Measurements from ENCODE around the gene PLA2G4E. TPM values are rescaled to one million over a fixed set of nuclear protein-coding genes. Genes with fewer than 3 reads are reported as not detected.
A peak's percentile ranks its signal among the peaks of the same experiment; 100 is the strongest.

PLA2G4E gene
- total RNA-seq, 4 donors from 2014 or later, result not detected

DNA sequence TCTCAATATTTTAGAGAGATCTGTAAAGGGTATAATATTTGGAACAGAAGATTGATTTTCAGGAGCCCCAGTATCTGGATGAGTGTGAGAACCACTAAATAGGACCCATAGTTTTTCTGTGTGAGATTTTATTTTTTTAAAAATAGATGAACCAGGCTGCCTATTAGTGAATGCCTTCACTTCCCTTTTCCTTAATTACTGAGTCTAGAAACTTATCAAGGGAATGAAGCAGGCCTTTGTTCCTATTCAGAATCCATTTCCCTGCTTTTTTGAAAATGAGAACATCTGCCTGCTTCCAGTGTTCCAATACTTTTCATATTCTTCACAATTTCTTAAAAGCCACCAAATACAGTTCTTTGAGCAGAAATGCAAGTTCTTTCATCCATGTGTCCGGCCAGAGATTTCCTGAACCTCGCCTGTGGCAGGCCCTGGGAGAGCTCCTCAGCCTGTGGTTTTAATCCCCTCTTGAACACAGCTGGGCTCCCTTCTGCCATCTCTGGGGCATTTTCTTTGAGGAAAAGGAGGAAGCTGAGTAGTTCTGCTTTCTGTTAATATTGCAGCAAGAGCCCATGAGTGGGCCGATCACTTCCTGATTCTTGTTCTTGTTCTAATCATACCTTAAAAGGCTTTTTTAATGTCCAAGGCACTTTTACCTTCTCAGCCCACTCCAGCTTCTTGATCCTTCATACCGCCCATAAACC, 53.2 kb downstream of the PLA2G4E start:
- Histone ChIP-seq H3K27me3 (no peaks in the 10 kb centered on the region), H3K4me1 (peaks cover 49 to 62% (median 53%) of the 10 kb centered on the region in 4 donors), H3K36me3 (no peaks in the 10 kb centered on the region), H3K4me3 (no peak overlapping the region), H3K27ac (replicated peaks in 1 of 4) (peak overlapping the region; percentile 23 to 57 (median 47)), H3K9me3 (no peaks in the 10 kb centered on the region)
- TF ChIP-seq POLR2A (IDR thresholded peaks at IDR 0.05; ENCODE audit: low read depth) (no peak), EP300 (IDR thresholded peaks at IDR 0.05) (no peak), POLR2AphosphoS5 (IDR thresholded peaks at IDR 0.05) (no peak)
- TF ChIP-seq, protein P1, sequence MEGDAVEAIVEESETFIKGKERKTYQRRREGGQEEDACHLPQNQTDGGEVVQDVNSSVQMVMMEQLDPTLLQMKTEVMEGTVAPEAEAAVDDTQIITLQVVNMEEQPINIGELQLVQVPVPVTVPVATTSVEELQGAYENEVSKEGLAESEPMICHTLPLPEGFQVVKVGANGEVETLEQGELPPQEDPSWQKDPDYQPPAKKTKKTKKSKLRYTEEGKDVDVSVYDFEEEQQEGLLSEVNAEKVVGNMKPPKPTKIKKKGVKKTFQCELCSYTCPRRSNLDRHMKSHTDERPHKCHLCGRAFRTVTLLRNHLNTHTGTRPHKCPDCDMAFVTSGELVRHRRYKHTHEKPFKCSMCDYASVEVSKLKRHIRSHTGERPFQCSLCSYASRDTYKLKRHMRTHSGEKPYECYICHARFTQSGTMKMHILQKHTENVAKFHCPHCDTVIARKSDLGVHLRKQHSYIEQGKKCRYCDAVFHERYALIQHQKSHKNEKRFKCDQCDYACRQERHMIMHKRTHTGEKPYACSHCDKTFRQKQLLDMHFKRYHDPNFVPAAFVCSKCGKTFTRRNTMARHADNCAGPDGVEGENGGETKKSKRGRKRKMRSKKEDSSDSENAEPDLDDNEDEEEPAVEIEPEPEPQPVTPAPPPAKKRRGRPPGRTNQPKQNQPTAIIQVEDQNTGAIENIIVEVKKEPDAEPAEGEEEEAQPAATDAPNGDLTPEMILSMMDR (IDR thresholded peaks at IDR 0.05), result no peak
- DNase-seq (ENCODE audit: extremely low spot score), result no peak
- intact Hi-C loops (cut with DNase I), result no loop called here
- WGBS, result 69% methylated on average over 4 of the region's 4 CpGs

DNA sequence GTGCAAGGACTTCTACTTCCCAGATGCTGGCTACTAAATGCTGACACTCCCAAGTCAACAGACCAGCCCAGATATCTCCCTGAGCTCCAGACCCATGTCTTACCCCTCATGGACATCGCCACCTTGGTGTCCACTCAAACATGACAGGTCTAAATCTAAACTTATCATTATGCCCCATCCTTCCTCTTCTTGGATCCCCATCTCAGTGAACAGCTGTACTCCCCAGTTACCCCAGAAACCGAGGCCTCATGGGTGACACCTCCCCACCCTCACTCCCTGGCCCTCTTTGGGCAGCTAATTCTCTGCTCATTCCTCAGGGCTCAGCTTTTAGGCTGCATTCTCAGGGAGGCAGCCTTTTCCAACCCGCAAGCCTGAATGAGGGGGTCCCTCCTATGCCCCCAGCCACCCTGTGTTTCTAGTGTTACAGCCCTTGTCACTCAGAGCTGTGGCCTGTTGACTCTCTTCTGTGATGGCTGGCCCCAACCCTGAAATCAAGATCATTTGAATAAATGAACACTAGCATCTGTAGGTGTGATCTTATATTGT, 53.8 kb downstream of the PLA2G4E start:
- WGBS, result 90% methylated on average over 3 of the region's 3 CpGs
- TF ChIP-seq POLR2AphosphoS5 (IDR thresholded peaks at IDR 0.05), result no peak
- TF ChIP-seq, protein P1 (IDR thresholded peaks at IDR 0.05), result no peak
- TF ChIP-seq EP300 (IDR thresholded peaks at IDR 0.05), result no peak
- no peak for TF ChIP-seq POLR2A (IDR thresholded peaks at IDR 0.05; ENCODE audit: low read depth)
- Histone ChIP-seq H3K4me3 (no peak overlapping the region), H3K4me1 (peaks cover 50 to 64% (median 53%) of the 10 kb centered on the region in 4 donors), H3K9me3 (no peaks in the 10 kb centered on the region), H3K27ac (replicated peaks in 1 of 4) (peak overlapping the region; percentile 23 to 57 (median 47)), H3K27me3 (no peaks in the 10 kb centered on the region), H3K36me3 (no peaks in the 10 kb centered on the region)
- intact Hi-C loops (cut with DNase I), result no loop called here
- DNase-seq (ENCODE audit: extremely low spot score), result no peak

GRCh38 chr15:41966414-41966812, 54.4 kb downstream of the PLA2G4E start:
- no peaks in the 10 kb centered on the region for H3K9me3 ChIP-seq
- H3K27me3 ChIP-seq, result no peaks in the 10 kb centered on the region
- WGBS, result 100% methylated on average over 3 of the region's 4 CpGs
- peak overlapping the region in 2 of 4 donors; percentile 56 to 57 for H3K27ac ChIP-seq (replicated peaks in 1 of 4)
- H3K36me3 ChIP-seq, result no peaks in the 10 kb centered on the region
- intact Hi-C loops (cut with DNase I), result no loop called here
- H3K4me1 ChIP-seq, result peaks cover 49 to 63% (median 51%) of the 10 kb centered on the region in 4 donors
- TF ChIP-seq EP300 (IDR thresholded peaks at IDR 0.05) (no peak), POLR2AphosphoS5 (IDR thresholded peaks at IDR 0.05) (no peak), POLR2A (IDR thresholded peaks at IDR 0.05; ENCODE audit: low read depth) (no peak)
- TF ChIP-seq, protein P1 (IDR thresholded peaks at IDR 0.05), result no peak
- H3K4me3 ChIP-seq, result no peak overlapping the region
- no peak for DNase-seq (ENCODE audit: extremely low spot score)

GRCh38 chr15:41965441-41966413, 55.1 kb downstream of the PLA2G4E start:
- Histone ChIP-seq H3K27me3 (no peaks in the 10 kb centered on the region), H3K9me3 (no peaks in the 10 kb centered on the region), H3K4me3 (no peak overlapping the region), H3K27ac (replicated peaks in 1 of 4) (peak overlapping the region in 2 of 4 donors; percentile 56 to 57), H3K4me1 (peaks cover 48 to 59% (median 54%) of the 10 kb centered on the region in 4 donors), H3K36me3 (no peaks in the 10 kb centered on the region)
- no peak for DNase-seq (ENCODE audit: extremely low spot score)
- 81% methylated on average over 15 of the region's 15 CpGs for WGBS
- TF ChIP-seq, protein P1 (IDR thresholded peaks at IDR 0.05), result no peak
- TF ChIP-seq POLR2A (IDR thresholded peaks at IDR 0.05; ENCODE audit: low read depth) (no peak), POLR2AphosphoS5 (IDR thresholded peaks at IDR 0.05) (no peak), EP300 (IDR thresholded peaks at IDR 0.05) (no peak)
- intact Hi-C loops (cut with DNase I), result no loop called here

Data from esophagus muscularis mucosa (tissue), 4 donors.